PC-3 (cell line): ENCODE data around the gene ADCY2.

Experiments used
- EZH2 ChIP-seq: fragments of 300-600 bp; sonication (generic); IDR thresholded peaks from one replicate; pipeline ENCODE4 v1.6.1; 2017; ENCODE audit warnings: antibody characterized with exemption, mild to moderate bottlenecking, low read length; ENCODE audit not compliant: unreplicated experiment
- EZH2phosphoT487 ChIP-seq: fragments of 300-600 bp; sonication (generic); IDR thresholded peaks from 2 replicates; pipeline ENCODE4 v1.6.1; 2018; ENCODE audit warnings: mild to moderate bottlenecking, antibody characterized with exemption, low read length, borderline replicate concordance
- TF ChIP-seq, protein P1 (sequence below): fragments of 300-600 bp; sonication (generic); conservative IDR thresholded peaks from 2 replicates; pipeline ENCODE4 v1.5.1; 2017; ENCODE audit warnings: antibody characterized with exemption, low read depth, mild to moderate bottlenecking, low read length

GRCh38 chr5:7868427-7868772 is 472.5 kb downstream of the ADCY2 start:
- TF ChIP-seq, protein P1, sequence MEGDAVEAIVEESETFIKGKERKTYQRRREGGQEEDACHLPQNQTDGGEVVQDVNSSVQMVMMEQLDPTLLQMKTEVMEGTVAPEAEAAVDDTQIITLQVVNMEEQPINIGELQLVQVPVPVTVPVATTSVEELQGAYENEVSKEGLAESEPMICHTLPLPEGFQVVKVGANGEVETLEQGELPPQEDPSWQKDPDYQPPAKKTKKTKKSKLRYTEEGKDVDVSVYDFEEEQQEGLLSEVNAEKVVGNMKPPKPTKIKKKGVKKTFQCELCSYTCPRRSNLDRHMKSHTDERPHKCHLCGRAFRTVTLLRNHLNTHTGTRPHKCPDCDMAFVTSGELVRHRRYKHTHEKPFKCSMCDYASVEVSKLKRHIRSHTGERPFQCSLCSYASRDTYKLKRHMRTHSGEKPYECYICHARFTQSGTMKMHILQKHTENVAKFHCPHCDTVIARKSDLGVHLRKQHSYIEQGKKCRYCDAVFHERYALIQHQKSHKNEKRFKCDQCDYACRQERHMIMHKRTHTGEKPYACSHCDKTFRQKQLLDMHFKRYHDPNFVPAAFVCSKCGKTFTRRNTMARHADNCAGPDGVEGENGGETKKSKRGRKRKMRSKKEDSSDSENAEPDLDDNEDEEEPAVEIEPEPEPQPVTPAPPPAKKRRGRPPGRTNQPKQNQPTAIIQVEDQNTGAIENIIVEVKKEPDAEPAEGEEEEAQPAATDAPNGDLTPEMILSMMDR, result no peak
- TF ChIP-seq EZH2, result no peak
- no peak for TF ChIP-seq EZH2phosphoT487
